Islet of Langerhans (tissue), 1 donor: ENCODE results near the gene PABPN1L.

Source experiments
- FAIRE-seq: peaks from one replicate; lab custom pipeline; 2011; peaks lifted over from hg19 to GRCh38; lab: Jason Lieb, UNC

The PABPN1L gene, protein sequence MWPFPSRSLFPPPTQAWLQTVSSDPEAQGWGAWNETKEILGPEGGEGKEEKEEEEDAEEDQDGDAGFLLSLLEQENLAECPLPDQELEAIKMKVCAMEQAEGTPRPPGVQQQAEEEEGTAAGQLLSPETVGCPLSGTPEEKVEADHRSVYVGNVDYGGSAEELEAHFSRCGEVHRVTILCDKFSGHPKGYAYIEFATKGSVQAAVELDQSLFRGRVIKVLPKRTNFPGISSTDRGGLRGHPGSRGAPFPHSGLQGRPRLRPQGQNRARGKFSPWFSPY

DNA sequence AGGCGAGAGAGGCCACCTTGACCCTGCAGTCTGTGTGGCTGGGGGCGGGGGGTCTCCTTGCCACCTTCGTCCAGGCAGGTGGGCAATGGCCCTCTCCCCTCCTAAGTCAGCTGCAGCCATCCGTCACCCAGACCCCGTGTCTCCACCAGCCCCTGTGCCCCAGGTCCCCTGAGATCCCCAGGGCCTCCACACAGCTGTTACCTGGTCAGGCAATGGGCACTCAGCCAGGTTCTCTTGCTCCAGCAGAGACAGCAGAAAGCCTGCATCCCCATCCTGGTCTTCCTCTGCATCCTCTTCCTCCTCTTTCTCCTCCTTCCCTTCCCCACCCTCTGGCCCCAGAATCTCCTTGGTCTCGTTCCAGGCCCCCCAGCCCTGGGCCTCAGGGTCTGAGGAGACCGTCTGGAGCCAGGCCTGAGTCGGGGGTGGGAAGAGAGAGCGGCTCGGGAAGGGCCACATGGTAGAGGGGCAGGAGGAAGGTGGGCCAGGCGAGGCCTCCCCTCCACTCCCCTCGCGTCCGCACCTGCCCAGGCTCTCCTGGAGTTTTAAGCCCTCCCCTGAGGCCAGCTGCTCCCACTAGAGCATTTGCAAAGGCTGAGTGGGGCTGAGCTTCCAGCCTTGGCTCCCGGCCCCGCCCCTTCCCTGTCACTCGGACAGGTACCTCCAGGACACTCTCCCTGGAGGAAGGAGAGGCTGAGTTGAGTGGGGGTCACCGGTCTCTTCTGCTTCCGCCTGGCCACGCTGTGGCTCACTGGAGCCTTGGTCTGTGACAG is at the start of gene PABPN1L:
Gene PABPN1L (minus strand): TSS at position 510 of the 770 bp plus-strand sequence. CDS start 54 bp downstream, at position 456.
- FAIRE-seq = no peak

DNA sequence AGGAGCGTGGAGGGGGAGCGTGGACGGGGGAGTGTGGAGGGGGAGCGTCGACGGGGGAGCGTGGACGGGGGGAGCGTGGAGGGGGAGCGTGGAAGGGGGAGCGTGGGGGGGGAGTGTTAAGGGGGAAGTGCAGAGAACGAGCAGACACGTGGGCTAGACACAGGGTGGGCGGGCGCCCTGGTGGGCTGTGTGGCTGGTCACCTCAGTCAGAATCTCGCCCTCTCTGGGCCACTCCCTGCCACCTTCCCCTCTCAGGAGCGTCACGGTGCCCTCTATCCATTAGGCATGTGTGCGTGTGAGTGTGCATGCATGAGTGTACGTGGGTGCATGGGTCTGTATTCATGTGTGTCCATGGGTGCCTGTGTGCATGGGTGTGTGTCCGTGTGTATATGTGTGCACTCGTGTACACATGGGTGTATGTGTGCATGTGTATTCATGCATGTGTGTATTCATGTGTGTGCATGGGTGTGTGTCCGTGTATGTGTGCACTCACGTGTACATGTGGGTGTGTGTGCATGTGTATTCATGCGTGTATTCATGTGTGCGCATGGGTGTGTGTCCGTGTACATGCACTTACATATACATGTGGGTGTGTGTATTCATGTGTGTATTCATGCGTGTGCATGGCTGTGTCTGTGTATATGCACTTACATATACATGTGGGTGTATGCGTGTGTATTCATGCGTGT is 49.3 kb upstream of the PABPN1L start:
- no peak for FAIRE-seq

DNA sequence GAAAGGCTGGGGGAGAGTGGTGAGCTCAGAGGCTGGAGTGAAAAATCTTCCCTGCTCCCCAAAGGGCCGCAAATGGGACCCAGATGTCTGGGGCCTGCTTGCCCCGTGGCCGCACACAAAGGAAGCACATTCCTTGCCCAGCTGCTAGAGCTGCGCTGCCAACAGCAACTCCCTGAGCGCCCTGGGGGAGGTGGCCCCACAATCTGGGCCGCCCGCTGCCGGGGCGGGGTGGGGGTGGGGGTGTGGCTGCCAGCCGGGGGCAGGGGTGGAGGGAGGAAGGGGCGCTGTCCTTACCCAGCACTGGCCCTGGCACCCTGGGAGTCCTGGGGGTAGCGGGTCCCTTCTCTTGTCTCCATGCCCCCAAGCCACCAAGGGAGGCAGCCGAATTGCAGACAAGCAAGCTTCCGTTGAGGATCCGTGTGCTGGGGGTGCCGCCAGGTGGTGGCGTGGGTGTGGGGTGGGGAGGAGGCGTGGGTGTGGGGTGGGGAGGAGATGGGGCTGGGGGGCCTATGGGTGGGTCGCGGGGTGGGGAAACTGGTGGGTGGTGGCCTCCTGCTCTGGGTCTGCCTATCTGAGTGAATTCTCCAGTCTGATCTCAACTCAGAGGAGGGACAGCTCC is 48.4 kb upstream of the PABPN1L start:
- no peak for FAIRE-seq

DNA sequence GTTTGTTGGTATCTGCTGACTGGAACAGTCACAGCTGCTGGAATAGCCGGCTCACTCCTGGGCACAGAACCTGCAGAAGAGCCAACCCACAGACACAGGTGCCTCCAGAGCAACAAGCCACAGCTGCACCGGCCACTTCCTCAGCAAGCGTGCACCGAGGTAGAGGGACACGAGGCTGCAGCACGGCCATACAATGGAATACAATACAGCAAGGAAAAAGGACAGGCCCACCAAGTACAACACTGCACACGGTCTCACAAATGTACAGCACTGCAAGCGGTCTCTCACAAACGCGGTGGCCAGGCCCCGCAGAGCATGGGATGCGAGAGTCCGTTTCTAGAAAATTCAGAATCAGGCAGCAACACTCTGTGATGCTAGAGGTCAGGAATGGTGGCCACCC is 47.4 kb upstream of the PABPN1L start:
- FAIRE-seq = no peak

DNA sequence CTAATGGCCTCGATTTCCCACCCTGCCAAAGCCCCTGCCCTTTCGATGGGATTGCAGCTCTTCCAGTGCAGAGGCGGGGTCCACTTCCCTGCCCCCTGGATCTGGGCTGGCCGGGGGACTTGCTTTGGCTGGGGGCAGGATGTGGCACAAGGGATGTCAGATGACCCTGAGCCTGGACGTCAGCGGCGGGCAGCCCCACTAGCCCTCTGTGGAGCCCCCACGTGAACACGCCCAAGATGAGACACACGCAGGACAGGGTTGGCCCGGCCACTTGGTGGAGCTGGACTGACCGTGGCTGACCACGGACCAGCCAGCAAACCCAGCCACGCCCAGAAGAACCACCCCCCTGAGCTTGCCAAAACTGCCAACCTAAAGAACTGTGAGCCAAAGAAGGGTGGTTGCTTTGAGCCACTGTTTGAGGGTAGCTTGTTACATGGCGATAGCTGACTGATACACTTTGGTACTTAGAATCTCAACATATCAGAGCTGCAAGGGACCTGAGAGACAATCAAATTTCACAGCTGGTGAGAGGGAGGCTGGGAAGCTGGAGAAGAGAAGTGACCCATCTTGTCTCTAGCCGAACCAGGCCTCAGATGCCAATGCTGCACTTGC is 46.6 kb upstream of the PABPN1L start:
- no peak for FAIRE-seq

DNA sequence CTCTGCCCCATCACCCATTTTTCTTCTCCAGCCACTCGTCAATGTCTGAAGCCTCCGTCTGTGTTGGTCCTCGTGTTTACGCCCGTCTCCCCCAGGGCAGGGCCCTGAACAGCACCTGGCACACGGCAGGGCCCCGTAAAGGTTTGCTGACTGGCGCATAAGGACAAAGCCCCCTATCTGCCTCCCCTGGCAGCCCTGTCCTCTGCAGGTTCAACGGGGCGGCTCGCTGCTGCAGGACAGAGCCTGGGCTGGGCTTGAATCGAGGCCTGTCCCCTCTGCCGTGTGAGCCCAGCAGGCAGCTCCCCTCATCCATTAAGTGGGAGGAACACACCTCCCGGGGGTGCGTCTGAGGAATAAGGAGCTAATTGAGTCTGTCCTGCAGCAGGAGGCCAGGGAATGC is 46.1 kb upstream of the PABPN1L start:
- FAIRE-seq = no peak

DNA sequence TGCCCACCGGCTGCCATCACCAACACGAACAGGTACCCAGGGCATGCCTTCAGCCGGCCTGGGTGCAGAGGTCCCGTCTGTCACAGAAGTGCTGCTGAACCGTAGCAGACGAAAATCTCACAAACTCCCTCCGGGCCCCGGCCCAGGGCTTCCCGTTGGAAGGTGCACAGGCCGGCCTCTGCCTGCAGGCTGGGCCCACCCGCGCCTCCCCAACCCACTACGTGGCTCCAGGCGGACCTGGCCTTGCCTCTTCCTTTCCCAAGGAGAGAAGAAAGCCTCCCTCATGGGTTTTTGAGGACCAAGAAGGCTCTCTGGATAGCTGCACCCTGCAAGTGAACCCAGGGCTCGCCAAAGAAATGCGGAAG is 45.5 kb upstream of the PABPN1L start:
- no peak for FAIRE-seq

DNA sequence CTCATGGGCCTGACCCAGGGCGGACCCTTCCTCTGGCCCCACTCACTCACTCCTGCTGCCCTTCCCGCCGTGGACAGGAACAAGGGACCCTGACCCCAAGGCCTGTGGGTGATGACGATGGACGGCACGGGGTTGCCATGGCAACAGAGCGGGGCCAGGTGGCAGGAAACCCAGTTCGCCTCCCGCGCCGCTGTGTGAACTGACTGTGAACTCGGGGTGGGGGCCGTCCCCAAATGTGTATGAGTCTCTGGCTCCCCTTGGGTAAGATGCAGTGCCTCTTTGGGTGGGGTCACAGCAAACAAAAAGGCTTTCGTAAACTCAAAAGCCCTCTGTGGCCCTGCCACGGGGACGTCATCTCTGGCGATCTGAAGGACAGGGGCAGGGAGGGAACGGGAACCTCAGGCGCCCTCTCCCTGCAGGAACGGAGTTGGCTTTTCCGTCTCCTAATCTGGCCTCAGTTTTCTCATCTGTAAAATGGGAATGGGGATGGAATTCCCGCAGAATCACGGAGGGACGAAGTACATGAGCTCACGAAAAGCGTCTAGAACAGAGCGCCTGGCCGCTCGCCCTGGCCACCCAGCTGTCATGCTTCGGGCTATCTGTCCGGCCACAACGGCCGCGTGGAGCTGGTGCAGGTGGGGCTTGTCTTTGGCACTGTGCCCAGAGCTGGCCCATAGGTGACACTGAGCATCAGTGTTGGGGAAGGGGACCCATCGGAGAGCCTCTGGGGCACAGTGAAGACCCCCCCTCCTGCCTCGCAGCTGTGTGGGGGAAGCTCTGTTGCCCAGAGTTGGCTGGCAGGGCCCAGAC is 44.9 kb upstream of the PABPN1L start:
- no peak for FAIRE-seq

DNA sequence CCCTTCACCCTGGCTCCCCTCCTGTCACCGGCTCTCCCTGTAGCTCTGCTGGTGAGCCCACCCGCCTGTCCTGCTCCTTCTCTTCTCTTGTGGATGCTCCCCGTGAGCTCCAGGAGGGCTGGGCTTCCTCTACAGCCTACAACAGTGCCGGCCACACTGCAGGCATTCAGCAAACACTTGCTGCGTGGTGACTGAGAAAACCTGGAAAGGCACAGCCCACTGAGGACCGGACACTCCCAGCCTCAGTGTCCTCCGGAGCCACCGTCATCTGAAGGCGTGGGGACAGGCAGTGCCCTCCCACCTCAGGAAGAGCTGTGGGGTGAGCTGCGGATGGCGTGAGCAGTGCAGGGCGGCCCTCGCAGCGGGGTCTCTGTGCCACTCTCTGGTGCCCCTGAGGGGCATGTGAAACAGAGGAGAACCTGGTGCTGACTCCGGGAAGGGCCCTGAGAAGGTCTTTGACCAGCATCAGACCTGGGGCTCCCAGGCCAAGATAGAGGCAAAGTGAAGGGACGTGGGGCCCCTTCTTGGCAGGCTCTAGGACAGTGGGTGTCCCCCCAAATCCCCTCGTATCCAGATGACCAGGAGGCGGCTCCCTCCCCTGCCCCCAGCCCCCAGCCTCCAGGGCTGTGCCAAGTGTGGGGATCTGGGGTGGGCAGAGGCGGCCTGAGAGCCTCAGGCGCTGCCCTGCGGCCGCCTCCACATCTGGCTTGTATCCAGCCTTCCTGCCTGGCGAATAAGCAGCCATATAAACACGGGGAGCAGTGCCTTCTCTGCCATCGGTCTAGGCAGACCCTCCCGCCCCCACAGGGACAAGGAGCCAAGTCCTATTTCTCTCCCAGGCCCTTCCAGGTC is 44.0 kb upstream of the PABPN1L start:
- FAIRE-seq = no peak

DNA sequence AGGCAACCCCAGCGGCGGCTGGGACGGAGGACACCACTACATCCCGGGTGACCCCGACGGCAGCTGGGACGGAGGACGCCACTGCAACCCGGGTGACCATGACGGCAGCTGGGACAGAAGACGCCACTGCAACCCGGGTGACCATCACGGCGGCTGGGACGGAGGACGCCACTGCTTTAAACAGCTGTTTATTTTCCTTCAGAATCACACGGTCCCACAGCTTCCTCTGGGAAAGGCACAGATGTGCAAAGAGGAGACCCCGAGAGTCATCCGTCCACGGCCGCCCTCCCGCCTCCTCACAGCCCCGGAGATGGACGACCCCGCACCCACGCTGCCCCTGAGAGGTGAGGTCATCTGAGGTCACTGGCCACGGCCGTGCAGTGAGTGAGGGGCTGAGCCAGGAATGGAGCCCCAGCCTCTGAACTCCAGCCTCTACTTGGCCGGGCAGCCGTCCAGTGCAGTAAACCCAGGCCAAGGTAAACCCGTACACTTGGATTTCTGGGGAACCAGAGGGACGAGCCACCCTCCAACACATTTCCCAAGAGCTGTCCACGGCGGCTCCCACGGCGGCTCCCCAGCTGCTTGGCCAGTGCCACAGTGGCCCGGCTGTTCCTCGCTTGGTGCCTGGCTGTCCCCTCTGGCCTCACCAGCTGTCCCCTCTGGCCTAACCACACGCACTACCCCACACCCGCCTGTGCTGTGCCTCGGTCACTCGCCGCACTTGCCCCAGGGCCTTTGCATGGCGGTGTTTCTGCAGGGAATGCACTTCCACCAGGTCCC is 43.2 kb upstream of the PABPN1L start:
- FAIRE-seq = no peak

DNA sequence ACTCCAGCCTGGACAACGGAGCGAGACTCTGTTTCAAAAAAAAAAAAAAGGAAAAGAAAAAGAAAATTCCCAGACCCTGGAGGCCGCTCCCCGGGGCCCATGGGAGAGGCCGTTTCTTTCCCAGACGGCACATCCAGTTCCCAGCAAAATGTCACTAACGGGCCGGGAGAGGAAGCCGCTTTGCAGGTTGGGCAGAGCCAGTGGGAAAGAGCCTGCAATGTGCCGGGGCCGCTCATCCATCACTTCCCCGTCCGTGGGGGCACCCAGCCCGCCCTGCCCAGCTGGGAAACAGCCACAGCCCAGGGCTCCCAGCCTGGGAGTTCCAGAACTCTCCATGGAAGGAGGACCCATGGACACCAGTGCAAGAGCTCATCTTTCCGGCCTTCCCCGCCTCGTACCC is 41.8 kb upstream of the PABPN1L start:
- no peak for FAIRE-seq

DNA sequence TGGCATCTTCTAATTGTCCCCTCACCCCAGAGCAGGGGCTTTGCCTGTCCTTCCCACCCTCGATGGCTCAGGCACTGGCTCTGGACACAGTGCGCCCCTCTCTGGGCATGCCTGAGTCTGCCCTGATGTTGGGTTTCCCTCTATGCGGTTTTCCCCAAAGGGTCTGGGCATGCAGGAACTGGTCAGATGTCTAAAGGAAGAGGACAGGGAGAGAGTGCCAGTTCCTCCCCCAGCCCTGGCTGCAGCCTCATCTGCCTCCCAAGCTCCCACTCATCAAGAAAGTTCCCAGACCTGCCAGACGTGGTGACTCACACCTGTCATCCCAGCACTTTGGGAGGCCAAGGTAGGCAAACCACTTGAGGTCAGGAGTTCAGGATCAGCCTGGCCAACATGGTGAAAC is 41.3 kb upstream of the PABPN1L start:
- FAIRE-seq = no peak

DNA sequence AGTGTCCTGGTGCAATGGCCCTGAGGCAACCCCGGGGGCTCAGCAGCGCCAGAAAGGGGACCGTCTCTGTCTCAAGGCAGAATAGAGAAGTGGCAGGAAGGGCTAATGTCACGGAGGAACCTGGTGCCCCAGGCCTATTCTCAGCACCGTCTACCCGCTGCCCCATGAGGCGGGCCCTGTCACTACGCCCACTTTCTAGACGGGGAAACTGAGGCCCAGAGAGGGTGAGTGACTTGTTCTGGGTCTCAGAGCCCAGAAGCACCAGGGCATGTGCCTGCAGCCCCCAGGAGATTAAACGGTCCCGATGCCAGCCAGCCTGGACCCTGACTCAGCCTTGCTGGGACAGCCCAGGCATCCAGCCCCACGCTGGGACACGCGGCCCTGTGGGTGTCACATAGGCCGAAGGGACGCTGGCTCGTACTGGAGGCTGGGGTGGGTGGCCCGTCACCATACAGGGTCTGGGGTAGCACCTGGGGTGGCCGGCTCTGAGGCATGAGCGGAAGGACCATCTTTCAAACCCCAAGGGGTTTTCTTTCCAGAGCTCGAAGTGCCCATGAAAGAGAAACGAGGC is 40.2 kb upstream of the PABPN1L start:
- FAIRE-seq = no peak

DNA sequence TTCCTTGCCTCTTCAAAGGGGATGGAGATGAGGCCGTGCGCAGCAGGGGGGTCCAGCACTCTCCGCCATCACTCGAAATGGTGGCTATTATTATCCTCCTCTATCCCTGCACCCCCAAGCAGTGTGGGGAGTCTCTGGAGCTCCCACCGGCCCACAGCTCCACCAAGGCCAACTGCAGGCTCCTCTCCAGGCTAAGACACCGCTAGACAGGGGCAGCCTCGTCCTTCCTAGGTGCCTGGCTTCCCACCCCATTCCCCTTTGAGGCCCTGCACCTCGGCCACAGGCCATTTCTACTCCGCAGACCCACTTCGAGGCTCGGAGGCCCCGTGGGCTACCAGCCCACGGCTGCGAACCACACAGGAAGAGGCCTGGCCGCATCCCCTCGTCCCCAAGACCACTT is 39.6 kb upstream of the PABPN1L start:
- FAIRE-seq = no peak

DNA sequence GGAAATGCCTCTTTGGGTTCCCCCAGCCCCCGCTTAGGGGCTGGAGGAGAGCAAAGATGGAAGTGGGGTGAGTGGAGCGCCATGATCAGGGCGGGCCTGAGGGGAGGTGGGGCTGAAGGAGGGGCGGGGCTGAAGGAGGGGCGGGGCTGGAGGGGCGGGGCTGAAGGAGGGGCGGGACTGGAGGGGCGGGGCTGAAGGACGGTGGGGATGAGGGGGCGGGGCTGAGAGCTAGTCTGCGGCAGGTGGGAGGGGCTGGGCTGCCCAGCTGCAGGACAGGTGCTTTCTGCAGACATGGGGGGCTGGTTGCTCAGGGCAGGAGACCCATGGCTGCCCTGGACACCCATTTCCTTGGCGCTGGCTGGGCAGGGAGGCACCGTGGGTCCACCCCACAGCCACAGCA is 39.1 kb upstream of the PABPN1L start:
- no peak for FAIRE-seq

DNA sequence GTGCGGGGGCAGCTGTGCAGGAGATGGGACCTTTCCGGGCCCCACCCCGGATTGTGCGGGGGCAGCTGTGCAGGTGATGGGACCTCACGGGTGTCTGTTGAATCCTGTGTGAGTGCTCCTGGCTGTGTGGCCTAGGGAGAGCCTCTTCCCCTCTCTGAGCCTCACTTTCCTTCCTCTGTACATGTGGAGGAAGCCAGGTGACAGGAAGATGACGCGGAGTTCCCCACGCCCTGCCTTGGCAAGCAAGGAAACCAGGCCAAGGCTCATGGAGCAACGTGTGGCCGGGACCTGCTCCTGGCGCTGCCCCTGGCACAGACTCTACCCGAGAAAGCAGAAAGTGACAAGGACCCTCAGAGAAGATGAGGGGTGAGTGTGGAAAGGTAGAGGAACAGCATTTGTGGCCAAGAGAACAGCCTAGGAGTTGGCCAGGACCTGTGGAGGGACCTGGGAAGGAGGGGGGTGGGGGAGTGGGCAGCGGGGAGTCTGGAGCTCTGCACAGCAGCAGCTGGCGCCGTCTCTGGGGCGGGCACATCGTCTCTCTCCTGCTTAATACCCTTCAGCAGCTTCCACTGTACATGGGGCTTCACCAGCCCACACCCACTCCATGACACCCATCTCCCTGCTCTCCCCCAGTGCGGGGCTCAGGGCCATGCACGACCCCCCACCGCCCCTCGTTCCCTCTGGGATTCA is 38.4 kb upstream of the PABPN1L start:
- no peak for FAIRE-seq

DNA sequence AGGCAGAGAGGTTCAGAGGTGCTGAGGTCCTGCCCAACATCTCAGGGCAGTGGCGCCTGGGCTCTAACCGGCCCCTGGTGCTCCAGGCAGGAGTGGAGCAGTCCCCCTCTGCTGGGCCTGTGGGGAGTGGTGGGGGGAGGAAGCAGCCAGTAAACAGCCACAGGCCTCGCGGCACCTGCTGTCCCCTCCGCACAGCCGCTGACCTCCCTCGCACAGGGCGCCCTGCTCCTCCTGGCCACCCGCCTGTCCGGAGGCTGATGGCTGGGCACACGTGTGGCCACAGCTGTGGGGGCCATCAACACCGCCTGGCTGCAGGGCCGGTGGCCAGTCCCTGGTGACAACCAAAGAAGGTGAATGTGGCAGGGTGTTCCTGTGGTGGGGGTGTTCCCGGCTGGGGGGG is 36.8 kb upstream of the PABPN1L start:
- FAIRE-seq = no peak

DNA sequence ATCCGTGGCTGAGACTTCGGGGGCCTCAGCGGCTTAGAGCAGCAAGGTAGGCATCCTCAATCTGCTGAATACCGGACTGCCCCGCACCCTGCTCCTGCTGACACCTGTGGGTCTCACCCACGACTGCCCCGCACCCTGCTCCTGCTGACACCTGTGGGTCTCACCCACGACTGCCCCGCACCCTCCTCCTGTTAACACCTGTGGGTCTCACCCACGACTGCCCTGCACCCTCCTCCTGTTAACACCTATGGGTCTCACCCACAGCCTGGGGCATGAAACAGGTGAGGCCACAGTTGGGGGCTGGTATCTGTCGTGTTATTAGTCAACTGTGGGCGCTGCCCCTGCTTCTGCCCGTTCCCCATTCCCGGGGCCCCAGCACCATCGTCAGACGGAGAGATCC is 36.3 kb upstream of the PABPN1L start:
- FAIRE-seq = no peak
